ENCODE data around the gene PRRX2.
"Not testable (repeated sequence)": the region's sequence is repeated elsewhere in the genome, so short reads cannot be mapped to it uniquely, and the experiment has no call there.

The PRRX2 gene

GRCh38 chr9:129756191-129756590 is 90.7 kb downstream of the PRRX2 start:
- DNase-seq (ENCODE audit: low read depth, low spot score): no peak

- no peak for DNase-seq (ENCODE audit: low read depth, low spot score)
Observed at GRCh38 chr9:129757045-129757444, 91.6 kb downstream of the PRRX2 start.

GRCh38 chr9:129759319-129759718 is 93.9 kb downstream of the PRRX2 start:
- DNase-seq (ENCODE audit: low read depth, low spot score): no peak

- no peak for DNase-seq (ENCODE audit: low read depth, low spot score)
Observed at GRCh38 chr9:129759804-129760502, 94.5 kb downstream of the PRRX2 start.

- not testable (repeated sequence) for DNase-seq (ENCODE audit: low read depth, low spot score)
Observed at GRCh38 chr9:129760784-129761183, 95.3 kb downstream of the PRRX2 start.

- DNase-seq (ENCODE audit: low read depth, low spot score): no peak
Observed at GRCh38 chr9:129761293-129761900, 96.0 kb downstream of the PRRX2 start.

GRCh38 chr9:129761901-129762369 is 96.5 kb downstream of the PRRX2 start:
- DNase-seq (ENCODE audit: low read depth, low spot score): peak; percentile 86

GRCh38 chr9:129762370-129762984 is 97.0 kb downstream of the PRRX2 start:
- DNase-seq (ENCODE audit: low read depth, low spot score): not testable (repeated sequence)

GRCh38 chr9:129762985-129763926 is 97.8 kb downstream of the PRRX2 start:
- no peak for DNase-seq (ENCODE audit: low read depth, low spot score)

- DNase-seq (ENCODE audit: low read depth, low spot score): no peak
Observed at GRCh38 chr9:129765764-129766317, 100.4 kb downstream of the PRRX2 start.

GRCh38 chr9:129768486-129768885 is 103.0 kb downstream of the PRRX2 start:
- no peak for DNase-seq (ENCODE audit: low read depth, low spot score)

- DNase-seq (ENCODE audit: low read depth, low spot score): no peak
Observed at GRCh38 chr9:129769669-129770068, 104.2 kb downstream of the PRRX2 start.

- no peak for DNase-seq (ENCODE audit: low read depth, low spot score)
Observed at GRCh38 chr9:129770741-129771140, 105.3 kb downstream of the PRRX2 start.

Measured in ELF-1 (cell line).